Pancreas (tissue), 10 donors: ENCODE measurements around the gene KRTAP10-10. TPM values are rescaled to one million over a fixed set of nuclear protein-coding genes. Genes with fewer than 3 reads are reported as not detected.

ENCODE experiments used
- ATAC-seq, 4 donors: fragments of 200-7000 bp; cut with Tn5 transposase; one replicate each; pipeline versions ENCODE4 v1.8.0 to v1.9.1; 2020; ENCODE audit warnings: mild to moderate bottlenecking in 4 of 4, moderate library complexity in 4 of 4
- DNase-seq, 6 donors: peaks; one replicate each; pipeline ENCODE4 v3.0.0-alpha.2; 2020
- FAIRE-seq: peaks from 2 replicates; lab custom pipeline; 2012; peaks lifted over from hg19 to GRCh38; lab: Jason Lieb, UNC
- H3K27ac ChIP-seq, 4 donors: fragments of 200-600 bp; sonication (generic); 1 replicate in 3 of 4; 2 replicates in 1 of 4; pipeline versions ENCODE4 v1.5.0 to v1.8.0; 2020
- H3K27me3 ChIP-seq, 4 donors: fragments of 200-600 bp; one replicate each; pipeline ENCODE4 v1.8.0; 2021
- H3K36me3 ChIP-seq, 3 donors: fragments of 200-600 bp; sonication (generic) in 1 of 3; one replicate each; pipeline versions ENCODE4 v1.5.0 to v1.8.0; 2020 to 2021
- H3K4me1 ChIP-seq, 3 donors: fragments of 200-600 bp; one replicate each; pipeline ENCODE4 v1.8.0; 2021
- H3K4me3 ChIP-seq, 4 donors: fragments of 200-600 bp; sonication (generic) in 2 of 4; one replicate each; pipeline versions ENCODE4 v1.5.0 to v1.8.0; 2020 to 2021
- H3K9me3 ChIP-seq, 4 donors: fragments of 200-600 bp; one replicate each; pipeline ENCODE4 v1.8.0; 2021
- WGBS, 2 donors: extraction: QIAGEN DNeasy Blood & Tissue Kit; methylation state at CpG; one replicate each; pipeline ENCODE4 v1.1.7; 2013; 5-methylcytosine and 5-hydroxymethylcytosine counted together
- intact Hi-C, 3 donors: fragments of 100-400 bp; cut with DNase I; formaldehyde crosslinking; loops; one replicate each; pipeline versions ENCODE4 v1.11.1 to v1.14.2; 2022
- polyA plus RNA-seq, 2 donors: library from polyadenylated mRNA; stranded (reverse); fragments of 200-250 nt; gene quantifications; one replicate each; pipeline ENCODE4 v1.2.3, GENCODE V29; 2013
- total RNA-seq, 6 donors: library from RNA; stranded (reverse); fragmentation: NEBNext Ultra II Directional in 4 of 6; extraction: Animal tissue kit (Norgen Biotek cat#: 25700) in 4 of 6; gene quantifications; one replicate each; pipeline versions ENCODE4 v1.2.1 to v1.2.4, GENCODE V29; 2021 to 2023
- TF ChIP-seq, protein P1 (sequence below), 4 donors: fragments of 200-600 bp; sonication (generic) in 3 of 4; IDR thresholded peaks; one replicate each; pipeline versions ENCODE4 v1.5.0 to v1.8.0; 2021; ENCODE audit warnings: antibody characterized with exemption in 4 of 4
- donor health status: healthy with polysubstance abuse.
- donor health status: DM: no; HTN: no; CAD: no; lungs with moderate emphysema.
- donor health status: DM: no; HTN: no; CAD: no.
- donor health status: control.
- donor health status: control.
- donor health status: Bipolar disorder and iron deficiency.
- donor health status: DM: yes; HTN: yes; CAD: no.
- donor health status: DM: no; HTN: no; CAD: no.
- donor health status: DM: no; HTN: no; CAD: no.
- donor health status: DM: yes; HTN: yes; CAD: no.

The KRTAP10-10 gene
- total and polyA plus RNA-seq, 8 donors = not detected

DNA sequence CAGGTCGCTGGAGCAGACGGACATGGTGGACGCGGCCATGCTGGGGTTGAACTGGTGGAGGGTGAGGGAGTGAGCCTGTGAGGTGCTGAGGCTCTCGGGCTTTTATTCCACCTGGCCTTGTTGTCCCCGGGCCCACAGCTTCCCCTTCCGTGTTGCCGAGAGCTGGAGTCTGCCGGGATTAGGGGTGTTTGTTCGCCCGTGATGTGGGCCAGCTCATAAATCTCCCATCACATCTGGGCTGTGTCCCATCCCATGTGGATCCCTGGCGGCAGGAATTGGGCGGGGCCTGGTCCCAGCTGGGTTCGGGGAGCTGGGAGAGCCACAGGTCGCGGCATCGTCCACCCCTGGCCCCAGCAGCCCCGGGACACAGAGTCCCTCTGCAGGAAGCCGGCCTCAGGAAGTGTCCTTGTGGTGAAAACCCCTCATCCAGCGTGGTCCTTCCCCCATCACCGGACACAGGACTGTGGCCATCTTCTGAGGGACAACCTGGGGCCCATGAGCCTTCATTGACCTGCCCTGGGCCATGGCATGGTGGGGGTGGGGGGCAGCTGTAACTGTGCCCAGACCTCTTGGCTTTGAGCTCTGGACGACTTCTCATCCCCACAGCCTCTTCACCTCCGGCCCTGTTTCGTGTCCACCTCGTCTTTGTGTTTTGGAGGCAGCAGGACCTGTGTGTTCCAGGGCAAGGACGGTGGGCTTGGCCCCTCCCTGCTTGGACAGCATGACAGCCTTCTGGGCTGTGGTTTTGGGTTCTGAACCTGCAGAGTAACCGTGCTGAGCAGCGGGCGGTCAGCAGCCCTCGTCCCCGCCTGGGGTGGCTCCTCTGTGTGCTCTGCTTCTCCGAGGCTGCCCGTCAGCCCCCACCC is 44.5 kb upstream of the KRTAP10-10 start, which contains the start of gene KRTAP10-6:
KRTAP10-6 (minus strand) TSS at position 60 of the 866 bp plus-strand sequence; CDS start at position 39, 21 bp downstream.
- H3K27me3 ChIP-seq = no peaks in the 10 kb centered on the region
- H3K36me3 ChIP-seq = no peaks in the 10 kb centered on the region
- no peaks in the 10 kb centered on the region for H3K4me1 ChIP-seq
- no peak for FAIRE-seq
- TF ChIP-seq, protein P1, sequence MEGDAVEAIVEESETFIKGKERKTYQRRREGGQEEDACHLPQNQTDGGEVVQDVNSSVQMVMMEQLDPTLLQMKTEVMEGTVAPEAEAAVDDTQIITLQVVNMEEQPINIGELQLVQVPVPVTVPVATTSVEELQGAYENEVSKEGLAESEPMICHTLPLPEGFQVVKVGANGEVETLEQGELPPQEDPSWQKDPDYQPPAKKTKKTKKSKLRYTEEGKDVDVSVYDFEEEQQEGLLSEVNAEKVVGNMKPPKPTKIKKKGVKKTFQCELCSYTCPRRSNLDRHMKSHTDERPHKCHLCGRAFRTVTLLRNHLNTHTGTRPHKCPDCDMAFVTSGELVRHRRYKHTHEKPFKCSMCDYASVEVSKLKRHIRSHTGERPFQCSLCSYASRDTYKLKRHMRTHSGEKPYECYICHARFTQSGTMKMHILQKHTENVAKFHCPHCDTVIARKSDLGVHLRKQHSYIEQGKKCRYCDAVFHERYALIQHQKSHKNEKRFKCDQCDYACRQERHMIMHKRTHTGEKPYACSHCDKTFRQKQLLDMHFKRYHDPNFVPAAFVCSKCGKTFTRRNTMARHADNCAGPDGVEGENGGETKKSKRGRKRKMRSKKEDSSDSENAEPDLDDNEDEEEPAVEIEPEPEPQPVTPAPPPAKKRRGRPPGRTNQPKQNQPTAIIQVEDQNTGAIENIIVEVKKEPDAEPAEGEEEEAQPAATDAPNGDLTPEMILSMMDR (IDR thresholded peaks at IDR 0.05) = no peak
- no peaks in the 10 kb centered on the region for H3K9me3 ChIP-seq
- no peak for ATAC-seq
- 52 to 63% methylated on average over 33 of the region's 33 CpGs for WGBS, 2 donors
- intact Hi-C loops = no loop called here
- no peak within 1 kb of the TSS for H3K4me3 ChIP-seq
- H3K27ac ChIP-seq = no peak within 1 kb of the TSS
- DNase-seq = peak in 1 of 6 donors; percentile 52

DNA sequence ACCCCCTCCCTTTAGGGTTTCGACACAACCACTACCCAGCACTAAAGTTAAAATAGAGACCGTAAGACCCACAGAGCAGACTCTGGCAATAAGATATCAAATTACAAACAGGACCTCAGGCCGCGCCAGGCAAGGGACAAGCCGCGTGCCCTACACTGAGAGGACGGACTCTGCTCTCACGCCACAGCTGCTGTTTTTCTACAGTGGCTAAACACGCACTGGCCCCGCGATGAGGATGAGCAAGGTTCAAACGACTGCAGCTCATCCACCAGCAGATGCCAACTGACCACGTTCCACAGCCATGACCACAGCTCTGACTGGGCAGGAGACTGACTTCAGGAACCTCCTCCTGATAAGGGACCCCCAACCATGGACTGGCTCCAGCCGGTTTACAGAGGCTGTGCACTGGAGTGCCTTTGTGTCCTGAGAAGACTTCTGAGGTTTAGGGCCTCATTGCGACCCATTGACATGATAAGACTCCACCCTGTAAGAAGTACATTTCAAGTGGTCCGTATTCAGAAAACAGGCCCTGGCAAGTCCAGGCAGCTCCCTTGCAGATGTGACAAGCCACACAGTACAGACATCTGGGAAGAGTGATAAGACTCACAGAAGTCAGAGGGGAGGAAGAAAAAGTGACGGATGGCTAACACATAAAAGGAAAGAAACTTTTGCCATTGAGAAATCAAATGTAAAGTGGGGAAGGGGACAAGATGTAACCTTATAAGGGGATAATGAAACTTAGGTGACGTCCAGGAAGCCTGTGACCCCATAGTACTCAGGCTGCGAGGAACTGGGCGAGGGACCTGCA is 43.4 kb upstream of the KRTAP10-10 start:
- 32 to 42% methylated on average over 20 of the region's 20 CpGs for WGBS, 2 donors

DNA sequence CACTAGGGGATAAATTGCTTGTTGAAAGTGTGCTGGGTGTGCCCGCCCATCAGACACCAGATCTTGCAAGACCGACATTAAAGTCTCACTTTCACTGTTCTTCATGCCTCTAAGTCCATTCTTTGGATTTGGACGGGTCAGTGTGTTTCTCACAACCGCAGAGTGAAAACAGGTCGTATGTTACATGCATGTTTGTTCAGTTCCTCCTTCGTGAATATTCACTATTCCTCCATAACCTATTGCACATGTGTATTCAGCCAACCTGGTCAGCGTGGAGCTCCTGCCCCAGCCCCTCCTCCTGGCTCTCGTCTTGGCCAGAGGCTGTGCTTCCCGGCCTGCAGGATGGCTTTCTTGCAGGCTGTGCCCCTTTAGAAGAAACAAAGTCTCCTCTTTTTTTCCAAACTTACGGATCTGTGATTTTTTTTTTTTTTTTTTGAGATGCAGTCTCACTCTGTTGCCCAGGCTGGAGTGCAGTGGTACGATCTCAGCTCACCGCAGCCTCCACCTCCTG is 42.7 kb upstream of the KRTAP10-10 start:
- H3K4me3 ChIP-seq = no peak overlapping the region
- FAIRE-seq (no peak), DNase-seq (no peak)

More for the DNA sequence above, 43.4 kb upstream of the KRTAP10-10 start:
- TF ChIP-seq, protein P1 (IDR thresholded peaks at IDR 0.05) = no peak
- peak in 1 of 4 donors; percentile 12 for ATAC-seq
- intact Hi-C loops = no loop called here
- Histone ChIP-seq H3K27me3 (no peaks in the 10 kb centered on the region), H3K4me1 (no peaks in the 10 kb centered on the region), H3K9me3 (no peaks in the 10 kb centered on the region), H3K36me3 (no peaks in the 10 kb centered on the region), H3K27ac (no peak overlapping the region), H3K4me3 (no peak overlapping the region)
- FAIRE-seq = no peak
- DNase-seq = no peak

DNA sequence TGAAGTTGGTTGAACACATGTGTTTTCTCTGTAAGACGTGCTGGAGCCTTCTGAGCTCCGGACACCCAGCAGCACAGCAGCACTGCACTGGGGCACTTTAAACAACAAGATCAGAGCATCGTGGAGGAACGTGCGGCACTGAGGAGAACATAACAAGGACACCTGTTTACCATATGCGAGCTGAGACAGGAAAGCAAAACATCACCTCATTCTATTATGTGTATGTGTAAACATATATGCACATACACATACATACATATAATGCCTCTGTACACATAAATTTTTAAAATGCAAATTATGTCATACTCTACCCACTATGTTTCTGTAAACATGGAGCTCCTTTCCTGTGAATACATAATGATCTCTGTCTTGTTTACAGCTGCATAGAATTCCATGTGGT is 41.6 kb upstream of the KRTAP10-10 start:
- WGBS, 2 donors = 59 to 74% methylated on average over 6 of the region's 6 CpGs
- TF ChIP-seq, protein P1 (IDR thresholded peaks at IDR 0.05) = no peak
- H3K27ac ChIP-seq = no peak overlapping the region
- H3K4me3 ChIP-seq = no peak overlapping the region
- no peak for ATAC-seq
- no peaks in the 10 kb centered on the region for H3K4me1 ChIP-seq
- H3K9me3 ChIP-seq = no peaks in the 10 kb centered on the region
- no peaks in the 10 kb centered on the region for H3K27me3 ChIP-seq
- DNase-seq = no peak
- no peak for FAIRE-seq
- intact Hi-C loops = no loop called here
- H3K36me3 ChIP-seq = no peaks in the 10 kb centered on the region

More for the DNA sequence above, 42.7 kb upstream of the KRTAP10-10 start:
- TF ChIP-seq, protein P1 (IDR thresholded peaks at IDR 0.05) = no peak
- ATAC-seq = no peak
- H3K27me3 ChIP-seq = no peaks in the 10 kb centered on the region
- no peaks in the 10 kb centered on the region for H3K9me3 ChIP-seq
- whole genome bisulfite sequencing, 2 donors = 63 to 72% methylated on average over 12 of the region's 12 CpGs
- H3K36me3 ChIP-seq = no peaks in the 10 kb centered on the region
- no peak overlapping the region for H3K27ac ChIP-seq
- H3K4me1 ChIP-seq = no peaks in the 10 kb centered on the region
- intact Hi-C loops = no loop called here
